Measurements from ENCODE around the gene RAP1GDS1.

RAP1GDS1 gene

DNA sequence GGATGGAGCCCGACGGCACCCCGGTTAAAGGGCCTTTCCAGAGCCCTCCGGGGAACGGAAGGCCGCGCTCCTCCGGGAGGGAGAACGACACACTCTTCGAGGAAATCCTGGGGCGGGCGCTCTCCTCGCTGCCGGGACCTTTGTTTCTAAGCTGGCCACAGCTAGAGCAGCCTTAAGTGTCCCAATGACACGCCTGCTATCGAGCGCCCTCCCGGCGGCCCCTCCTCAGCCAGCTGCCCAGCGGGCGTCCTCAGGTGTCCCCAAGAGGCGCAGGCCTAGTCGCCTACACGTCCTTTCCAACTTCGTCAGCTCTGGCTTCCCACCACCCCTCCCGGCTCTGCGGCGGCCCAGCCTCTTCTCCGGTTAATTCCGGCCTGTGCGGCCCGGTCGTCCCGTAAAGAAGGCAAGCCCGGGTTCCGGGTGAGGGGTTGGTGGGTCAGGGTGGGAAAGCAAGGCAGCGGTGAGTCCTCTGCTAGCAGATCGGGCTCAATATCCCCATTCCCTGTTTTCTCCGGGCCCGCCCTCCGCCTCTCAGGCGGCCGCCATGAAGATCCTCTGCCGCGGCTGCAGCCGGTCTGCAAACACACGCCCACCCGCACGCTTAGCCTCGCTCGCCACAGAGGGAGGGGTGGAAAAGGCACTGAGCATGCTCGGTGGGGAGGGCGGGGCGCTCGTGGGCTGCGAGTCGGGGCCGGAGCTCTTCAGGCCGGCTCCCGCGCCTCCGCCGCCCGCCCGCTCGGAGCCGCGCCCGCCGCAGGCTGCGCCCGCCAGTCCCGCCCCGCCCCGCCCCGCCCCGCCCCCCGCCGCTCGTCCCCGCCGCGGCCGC lies at the start of gene RAP1GDS1:
Gene RAP1GDS1, plus strand, starts transcription at position 806 of the 826 bp plus-strand sequence. CDS start 182 bp downstream, outside the sequence.
- peak; percentile 91 to 93 for DNase-seq (ENCODE audit: low read depth in 2 of 2)

- no peak for DNase-seq (ENCODE audit: low read depth in 2 of 2)
Measured at GRCh38 chr4:98222306-98222705, 38.9 kb upstream of the RAP1GDS1 start.

DNA sequence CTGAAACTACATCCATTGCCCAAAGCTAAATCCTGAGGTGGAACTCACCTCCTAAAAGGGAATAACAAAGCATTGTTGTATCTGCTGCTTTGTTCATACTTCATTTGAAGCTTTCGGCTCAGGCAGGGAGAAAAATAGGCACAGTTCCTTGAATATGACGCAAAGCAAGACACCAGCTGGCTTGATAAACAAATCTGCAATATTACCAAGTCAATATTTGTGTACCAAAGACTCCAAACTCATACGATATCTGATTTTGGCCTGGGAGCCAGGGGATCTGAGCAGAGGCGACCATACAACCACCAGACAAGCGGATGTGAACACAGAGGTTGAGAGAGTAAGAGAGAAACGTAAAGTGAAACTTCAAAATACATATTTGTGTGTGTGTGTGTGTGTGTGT lies 34.8 kb upstream of the RAP1GDS1 start:
- DNase-seq (ENCODE audit: low read depth in 2 of 2): no peak

- no peak for DNase-seq (ENCODE audit: low read depth in 2 of 2)
Measured at GRCh38 chr4:98230961-98231360, 30.2 kb upstream of the RAP1GDS1 start.

GRCh38 chr4:98232202-98232601 lies 29.0 kb upstream of the RAP1GDS1 start:
- DNase-seq (ENCODE audit: low read depth in 2 of 2): no peak

GRCh38 chr4:98237204-98237603 lies 24.0 kb upstream of the RAP1GDS1 start:
- no peak for DNase-seq (ENCODE audit: low read depth in 2 of 2)

- no peak for DNase-seq (ENCODE audit: low read depth in 2 of 2)
Measured at GRCh38 chr4:98242063-98242462, 19.1 kb upstream of the RAP1GDS1 start.

DNA sequence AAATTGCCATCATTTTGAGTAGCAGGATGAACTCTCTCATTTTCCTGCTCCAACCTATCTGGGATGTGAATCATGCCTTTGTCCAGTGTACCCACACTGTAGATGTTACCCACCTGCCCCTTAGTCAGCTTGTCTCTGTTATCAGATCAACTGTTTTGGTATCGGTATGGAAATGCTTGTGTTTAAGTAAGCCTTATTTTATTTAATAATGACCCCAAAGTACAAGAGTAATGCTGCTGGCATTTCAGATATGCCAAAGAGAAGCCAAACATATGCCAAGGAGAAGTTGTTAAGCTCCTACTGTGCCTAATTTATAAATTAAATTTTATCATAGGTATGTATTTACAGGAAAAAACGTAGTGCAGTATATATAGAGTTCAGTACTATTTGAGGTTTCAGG lies 18.6 kb upstream of the RAP1GDS1 start:
- no peak for DNase-seq (ENCODE audit: low read depth in 2 of 2)

DNA sequence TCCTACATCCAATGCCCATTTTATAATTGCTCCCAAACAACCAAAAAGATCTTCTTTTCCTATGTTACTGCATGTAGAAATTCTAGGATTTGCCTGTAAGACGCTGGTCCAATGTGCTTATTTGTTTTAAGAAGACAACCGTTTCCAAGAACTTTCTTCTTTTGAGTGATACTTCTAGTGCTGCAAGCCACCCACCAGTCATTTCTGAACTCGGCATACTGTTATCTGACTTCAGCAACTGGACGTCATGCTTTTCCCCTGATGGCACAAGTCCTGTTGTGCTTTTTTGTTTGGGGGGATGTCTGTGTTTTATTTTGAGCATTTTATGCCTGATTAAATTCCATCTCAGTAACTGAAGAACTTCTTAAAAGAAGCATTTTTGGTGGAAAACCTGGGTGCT lies 16.0 kb upstream of the RAP1GDS1 start:
- no peak for DNase-seq (ENCODE audit: low read depth in 2 of 2)

GRCh38 chr4:98248934-98249333 lies 12.2 kb upstream of the RAP1GDS1 start:
- no peak for DNase-seq (ENCODE audit: low read depth in 2 of 2)

- no peak for DNase-seq (ENCODE audit: low read depth in 2 of 2)
Measured at GRCh38 chr4:98249831-98250230, 11.4 kb upstream of the RAP1GDS1 start.

- no peak for DNase-seq (ENCODE audit: low read depth in 2 of 2)
Measured at GRCh38 chr4:98253499-98253898, 7.7 kb upstream of the RAP1GDS1 start.

DNA sequence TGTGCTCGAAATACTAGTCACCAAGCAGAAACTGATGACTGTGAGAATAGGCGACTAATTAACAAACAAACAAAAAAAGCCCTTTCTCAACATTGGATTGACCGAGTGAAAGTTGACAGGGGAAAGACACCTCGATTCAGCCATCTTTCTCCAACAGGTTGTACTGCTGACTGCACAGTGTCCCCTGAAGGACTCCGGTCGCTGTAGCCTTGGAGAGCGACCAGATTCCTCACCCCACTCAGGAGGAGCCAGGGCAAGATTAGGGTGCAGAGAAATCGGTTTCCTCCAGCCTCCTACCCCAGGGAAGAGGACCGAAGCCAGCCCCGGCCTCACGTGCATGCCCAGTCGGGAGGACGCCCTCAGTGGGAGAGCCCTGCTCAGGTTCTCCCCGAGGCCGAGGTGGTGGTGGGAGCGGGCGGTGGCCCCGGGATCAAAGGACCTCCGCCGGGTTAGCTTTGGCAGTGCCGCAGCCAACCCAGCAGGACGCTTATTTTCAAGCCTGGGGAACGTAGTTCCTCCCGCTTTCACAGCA lies 1.1 kb upstream of the RAP1GDS1 start:
- DNase-seq (ENCODE audit: low read depth in 2 of 2): peak; percentile 13 to 15

GRCh38 chr4:98261405-98262291 lies 464 bp downstream of the RAP1GDS1 start:
- peak in 1 of 2 donors; percentile 17 for DNase-seq (ENCODE audit: low read depth in 2 of 2)

DNA sequence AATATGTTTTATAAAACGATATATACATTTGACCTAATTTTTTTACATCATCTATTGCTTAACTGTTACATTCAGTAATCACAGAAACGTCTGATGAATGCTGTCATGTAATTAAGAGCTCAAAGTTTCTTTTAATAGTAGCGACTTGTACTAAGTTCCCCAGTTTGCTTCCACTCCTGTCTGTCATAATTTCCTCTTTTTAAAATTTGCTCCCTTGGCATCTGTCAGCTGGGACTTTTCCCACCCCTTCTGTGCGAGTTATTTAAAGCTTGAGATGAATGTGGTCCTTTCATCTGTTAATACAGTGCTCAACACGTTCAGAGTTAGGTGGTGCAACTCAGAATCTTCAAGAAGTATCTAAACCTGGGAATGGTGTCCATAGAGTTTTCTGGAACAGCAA lies 1.2 kb downstream of the RAP1GDS1 start:
- DNase-seq (ENCODE audit: low read depth in 2 of 2): no peak

DNA sequence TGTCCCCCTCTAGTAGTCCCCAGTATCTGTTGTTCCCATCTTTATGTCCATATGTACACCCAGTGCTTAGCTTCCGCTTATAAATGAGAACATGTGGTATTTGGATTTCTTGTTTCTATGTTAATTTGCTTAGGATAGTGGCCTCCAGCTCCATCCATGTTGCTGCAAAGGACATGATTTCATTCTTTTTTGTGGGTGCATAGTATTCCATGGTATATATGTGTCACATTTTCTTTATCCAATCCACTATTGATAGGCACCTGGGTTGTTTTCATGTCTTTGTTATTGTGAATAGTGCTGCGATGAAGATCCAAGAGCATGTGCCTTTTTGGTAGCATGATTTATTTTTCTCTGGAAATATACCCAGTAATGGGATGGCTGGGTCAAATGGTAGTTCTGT lies 6.3 kb downstream of the RAP1GDS1 start:
- no peak for DNase-seq (ENCODE audit: low read depth in 2 of 2)

- DNase-seq (ENCODE audit: low read depth in 2 of 2): no peak
Measured at GRCh38 chr4:98275145-98275544, 14.0 kb downstream of the RAP1GDS1 start.

DNA sequence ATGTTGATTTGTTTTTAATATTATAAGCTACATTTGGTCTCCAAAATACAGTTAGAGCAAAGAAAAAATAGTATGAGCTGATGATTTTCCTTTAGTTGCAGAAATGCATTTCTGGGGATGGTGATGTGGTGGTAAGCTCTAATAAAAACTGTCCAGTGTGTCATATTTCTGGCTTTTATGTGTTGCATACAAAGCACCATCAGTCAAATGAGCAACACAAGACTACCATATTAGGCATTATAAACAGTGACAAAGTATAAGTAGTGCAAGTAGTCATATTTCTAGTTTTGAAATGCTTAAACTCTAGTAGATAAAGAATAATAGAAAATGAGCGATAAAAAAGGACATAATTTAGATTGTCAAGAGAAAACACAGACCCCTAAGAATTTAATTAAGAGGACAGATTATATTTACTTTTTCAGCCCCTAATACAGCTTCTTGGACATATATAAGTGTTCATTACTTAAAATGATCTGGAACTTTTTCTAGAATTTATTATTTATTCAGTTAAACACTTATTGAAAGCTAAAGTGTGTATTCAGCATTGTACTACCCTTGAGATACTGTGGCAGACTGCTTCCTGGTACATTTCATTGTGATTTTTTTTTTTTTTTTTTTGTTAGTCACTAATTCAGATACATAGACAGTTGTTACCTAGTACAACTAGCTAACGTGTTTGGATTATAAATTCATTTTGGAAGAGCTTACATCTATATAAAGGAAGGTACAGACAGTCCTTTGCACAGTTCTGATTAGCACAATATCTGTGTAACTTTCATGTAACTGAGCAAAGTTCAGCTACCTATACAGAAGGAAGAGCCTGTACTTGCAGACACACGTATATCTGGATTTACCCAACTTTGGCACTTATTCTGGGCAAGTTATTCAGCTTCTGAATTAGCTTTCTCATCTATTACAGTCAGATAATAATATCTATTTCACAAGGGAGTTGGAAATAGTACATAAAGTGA lies 22.3 kb downstream of the RAP1GDS1 start:
- no peak for DNase-seq (ENCODE audit: low read depth in 2 of 2)

- no peak for DNase-seq (ENCODE audit: low read depth in 2 of 2)
Measured at GRCh38 chr4:98284640-98285046, 23.5 kb downstream of the RAP1GDS1 start.

- DNase-seq (ENCODE audit: low read depth in 2 of 2): no peak
Measured at GRCh38 chr4:98285676-98286075, 24.5 kb downstream of the RAP1GDS1 start.

- DNase-seq (ENCODE audit: low read depth in 2 of 2): no peak
Measured at GRCh38 chr4:98287328-98287727, 26.1 kb downstream of the RAP1GDS1 start.

All from stimulated activated CD4-positive, alpha-beta T cell treated with anti-CD3 and anti-CD28 coated beads, Interleukin-15, amount 100 ng/mL, for 48 hours (primary cell).